Colonic mucosa (tissue), 4 donors: Measurements from ENCODE around the gene SWAP70. TPM values are rescaled to one million over a fixed set of nuclear protein-coding genes. Genes with fewer than 3 reads are reported as not detected.

Source experiments
- DNase-seq: peaks from one replicate; pipeline ENCODE4 v3.0.0-alpha.2; 2020
- H3K27ac ChIP-seq: fragments of 200-600 bp; one replicate; pipeline ENCODE4 v1.8.0; 2021
- H3K27me3 ChIP-seq: fragments of 200-600 bp; one replicate; pipeline ENCODE4 v1.8.0; 2021
- H3K36me3 ChIP-seq: fragments of 200-600 bp; one replicate; pipeline ENCODE4 v1.8.0; 2021
- H3K4me1 ChIP-seq: fragments of 200-600 bp; one replicate; pipeline ENCODE4 v1.8.0; 2021; ENCODE audit warnings: mild to moderate bottlenecking
- H3K4me3 ChIP-seq: fragments of 200-600 bp; one replicate; pipeline ENCODE4 v1.8.0; 2021
- H3K9ac ChIP-seq, 2 donors: one replicate each; pipeline ENCODE4 v1.7.0; 2013; ENCODE audit warnings: control low read depth in 2 of 2, low read depth in 2 of 2, low read length in 2 of 2
- H3K9me3 ChIP-seq: fragments of 200-600 bp; one replicate; pipeline ENCODE4 v1.8.0; 2021
- intact Hi-C: fragments of 100-400 bp; cut with DNase I; formaldehyde crosslinking; loops from one replicate; pipeline ENCODE4 v1.14.1; 2022
- total RNA-seq, 2 donors: library from RNA; stranded (reverse); fragmentation: NEBNext Ultra II Directional in 1 of 2; extraction: Animal tissue kit (Norgen Biotek cat#: 25700) in 1 of 2; gene quantifications; one replicate each; pipeline ENCODE4 v1.2.1, GENCODE V29; 2021
- TF ChIP-seq, protein P1 (sequence below): fragments of 200-600 bp; IDR thresholded peaks from one replicate; pipeline ENCODE4 v1.8.0; 2022; ENCODE audit warnings: antibody characterized with exemption, mild to moderate bottlenecking
- donor health status: healthy.
- donor health status: DM: no; HTN: no; CAD: no.
- donor health status: DM: no; HTN: no; CAD: no.

The SWAP70 gene
- total RNA-seq, 2 donors from 2014 or later, result 13.1 to 21.2 TPM

DNA sequence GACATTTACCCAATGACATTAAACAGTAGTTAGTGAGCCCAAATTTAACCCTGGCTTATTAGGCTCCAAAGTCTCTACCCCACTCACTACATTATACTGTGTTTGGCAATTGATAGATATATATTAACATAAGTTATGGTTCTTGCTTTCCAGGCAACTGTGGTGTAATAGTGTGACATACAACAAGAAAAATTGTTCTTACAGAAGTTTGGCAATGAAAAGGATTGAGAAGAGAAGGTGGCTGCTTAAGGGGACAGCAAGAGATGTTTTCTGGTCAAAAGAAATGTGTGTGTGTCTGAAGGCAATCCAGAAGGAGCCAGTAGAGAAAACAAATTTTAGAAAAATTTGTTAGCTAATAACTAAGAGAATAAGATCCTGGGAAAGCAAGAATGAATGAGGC, 132.4 kb downstream of the SWAP70 start:
- no peaks in the 10 kb centered on the region for H3K27me3 ChIP-seq
- H3K4me3 ChIP-seq, result no peak overlapping the region
- H3K9me3 ChIP-seq, result no peaks in the 10 kb centered on the region
- intact Hi-C loops, result no loop called here
- TF ChIP-seq, protein P1, sequence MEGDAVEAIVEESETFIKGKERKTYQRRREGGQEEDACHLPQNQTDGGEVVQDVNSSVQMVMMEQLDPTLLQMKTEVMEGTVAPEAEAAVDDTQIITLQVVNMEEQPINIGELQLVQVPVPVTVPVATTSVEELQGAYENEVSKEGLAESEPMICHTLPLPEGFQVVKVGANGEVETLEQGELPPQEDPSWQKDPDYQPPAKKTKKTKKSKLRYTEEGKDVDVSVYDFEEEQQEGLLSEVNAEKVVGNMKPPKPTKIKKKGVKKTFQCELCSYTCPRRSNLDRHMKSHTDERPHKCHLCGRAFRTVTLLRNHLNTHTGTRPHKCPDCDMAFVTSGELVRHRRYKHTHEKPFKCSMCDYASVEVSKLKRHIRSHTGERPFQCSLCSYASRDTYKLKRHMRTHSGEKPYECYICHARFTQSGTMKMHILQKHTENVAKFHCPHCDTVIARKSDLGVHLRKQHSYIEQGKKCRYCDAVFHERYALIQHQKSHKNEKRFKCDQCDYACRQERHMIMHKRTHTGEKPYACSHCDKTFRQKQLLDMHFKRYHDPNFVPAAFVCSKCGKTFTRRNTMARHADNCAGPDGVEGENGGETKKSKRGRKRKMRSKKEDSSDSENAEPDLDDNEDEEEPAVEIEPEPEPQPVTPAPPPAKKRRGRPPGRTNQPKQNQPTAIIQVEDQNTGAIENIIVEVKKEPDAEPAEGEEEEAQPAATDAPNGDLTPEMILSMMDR, result no peak
- no peak for DNase-seq
- H3K36me3 ChIP-seq, result no peaks in the 10 kb centered on the region
- H3K4me1 ChIP-seq, result no peaks in the 10 kb centered on the region
- no peak overlapping the region for H3K9ac ChIP-seq
- H3K27ac ChIP-seq, result no peak overlapping the region

DNA sequence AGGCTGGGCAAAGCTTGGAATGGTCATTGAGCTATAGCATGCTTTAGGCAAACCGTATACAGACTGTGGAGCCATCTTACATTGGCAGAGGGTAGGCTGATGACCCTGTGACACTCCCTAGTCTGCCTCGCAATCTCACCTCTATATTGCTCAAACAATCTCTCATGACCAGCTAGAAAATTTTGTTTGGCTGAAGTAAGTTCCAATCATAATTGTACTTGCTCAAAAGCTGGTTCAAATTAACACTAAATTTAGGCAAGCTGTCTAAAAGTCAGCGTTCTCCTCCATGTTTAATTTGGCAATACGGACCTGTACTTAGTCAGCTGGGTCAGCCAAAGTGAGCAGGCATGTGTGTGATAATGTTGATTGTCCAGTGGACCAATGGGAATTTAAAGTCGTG, 133.0 kb downstream of the SWAP70 start:
- Histone ChIP-seq H3K9me3 (no peaks in the 10 kb centered on the region), H3K4me3 (no peak overlapping the region), H3K27me3 (no peaks in the 10 kb centered on the region), H3K36me3 (no peaks in the 10 kb centered on the region), H3K4me1 (no peaks in the 10 kb centered on the region), H3K27ac (no peak overlapping the region), H3K9ac (no peak overlapping the region)
- TF ChIP-seq, protein P1, result no peak
- intact Hi-C loops, result no loop called here
- DNase-seq, result no peak

DNA sequence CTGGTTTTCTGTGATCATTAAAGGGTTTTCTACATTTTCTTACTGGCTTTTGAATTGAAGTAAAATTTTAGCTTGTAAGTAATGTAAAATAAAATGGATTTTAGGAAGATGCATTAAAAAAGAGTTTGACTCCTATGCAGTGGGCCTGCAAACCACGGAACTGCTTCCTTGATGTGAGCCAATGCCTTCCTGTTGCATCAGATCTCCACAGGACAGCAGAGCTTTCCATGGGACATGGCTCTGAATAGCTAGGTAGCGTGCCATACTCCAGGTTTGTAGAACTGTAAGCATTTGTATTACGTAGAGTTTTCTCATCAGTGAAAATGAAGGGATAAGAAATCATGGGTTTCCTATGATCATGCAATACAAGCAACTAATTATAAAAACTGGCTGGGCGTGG, 133.4 kb downstream of the SWAP70 start:
- TF ChIP-seq, protein P1, result no peak
- intact Hi-C loops, result no loop called here
- DNase-seq, result no peak
- Histone ChIP-seq H3K36me3 (no peaks in the 10 kb centered on the region), H3K27me3 (no peaks in the 10 kb centered on the region), H3K4me1 (no peaks in the 10 kb centered on the region), H3K4me3 (no peak overlapping the region), H3K9me3 (no peaks in the 10 kb centered on the region), H3K27ac (no peak overlapping the region), H3K9ac (no peak overlapping the region)

DNA sequence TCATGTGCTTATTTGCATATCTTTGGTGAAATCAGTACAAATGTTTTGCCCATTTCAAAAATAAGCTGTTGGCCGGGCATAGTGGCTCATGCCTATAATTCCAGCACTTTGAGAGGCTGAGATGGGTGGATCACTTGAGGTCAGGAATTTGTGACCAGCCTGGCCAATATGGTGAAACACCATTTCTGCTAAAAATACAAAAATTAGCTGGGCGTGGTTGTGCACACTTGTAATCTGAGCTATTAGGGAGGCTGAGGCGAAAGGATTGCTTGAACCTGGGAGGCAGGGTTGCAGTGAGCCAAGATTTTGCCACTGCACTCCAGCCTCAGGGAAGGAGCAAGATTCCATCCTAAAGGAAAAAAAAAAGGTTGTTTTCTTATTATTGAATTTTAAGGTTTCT, 136.0 kb downstream of the SWAP70 start:
- intact Hi-C loops, result no loop called here
- no peak for DNase-seq
- Histone ChIP-seq H3K27me3 (no peaks in the 10 kb centered on the region), H3K27ac (no peak overlapping the region), H3K9me3 (no peaks in the 10 kb centered on the region), H3K4me3 (no peak overlapping the region), H3K36me3 (no peaks in the 10 kb centered on the region), H3K4me1 (no peaks in the 10 kb centered on the region), H3K9ac (no peak overlapping the region)
- TF ChIP-seq, protein P1, result no peak

DNA sequence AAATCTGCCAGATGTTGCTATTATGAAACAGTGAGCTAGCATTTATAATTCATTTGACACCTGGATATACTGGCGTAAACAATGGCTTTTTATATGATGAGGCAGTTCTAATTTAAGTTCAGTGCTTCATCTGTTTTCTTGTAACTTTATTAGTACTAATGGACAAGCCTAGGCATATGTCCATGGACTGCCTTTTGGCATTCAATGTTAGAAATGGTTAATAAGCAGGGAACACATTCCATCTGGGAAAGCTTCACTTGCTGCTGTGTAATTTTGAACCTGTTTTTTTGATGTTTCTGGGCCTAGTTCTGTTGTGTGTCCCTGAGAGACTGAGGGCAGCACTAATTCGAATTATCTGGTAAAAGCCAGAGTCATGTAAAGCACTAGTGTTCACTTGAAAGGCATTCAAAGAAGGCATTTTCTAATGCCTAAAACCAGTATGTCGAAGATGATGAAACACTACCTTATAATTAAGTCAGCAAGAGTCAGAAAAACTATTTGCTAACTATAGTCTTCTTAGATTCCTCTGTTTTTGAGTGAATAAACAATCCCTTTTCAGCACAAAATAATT, 138.5 kb downstream of the SWAP70 start:
- H3K36me3 ChIP-seq, result no peaks in the 10 kb centered on the region
- no peak overlapping the region for H3K4me3 ChIP-seq
- DNase-seq, result no peak
- H3K27me3 ChIP-seq, result no peaks in the 10 kb centered on the region
- TF ChIP-seq, protein P1, result no peak
- no peak overlapping the region for H3K9ac ChIP-seq
- no peak overlapping the region for H3K27ac ChIP-seq
- H3K9me3 ChIP-seq, result no peaks in the 10 kb centered on the region
- no peaks in the 10 kb centered on the region for H3K4me1 ChIP-seq
- intact Hi-C loops, result no loop called here

Other genes with a start within 250 kb of the SWAP70 start
- gene ZNF143, start 203.1 kb upstream of the SWAP70 start, total RNA-seq, result 10 to 100 TPM; 18.0 to 22.2 TPM
- gene WEE1, start 90.4 kb upstream of the SWAP70 start, total RNA-seq, result 10 to 100 TPM; 27.8 to 37.9 TPM